Endometrial microvascular endothelial cells (primary cell): Measurements from ENCODE around the gene TOB1. TPM values are rescaled to one million over a fixed set of nuclear protein-coding genes. Genes with fewer than 3 reads are reported as not detected.
"Not testable (repeated sequence)": the region's sequence is repeated elsewhere in the genome, so short reads cannot be mapped to it uniquely, and the experiment has no call there.

ENCODE experiments used
- in situ Hi-C: cut with HindIII; loops from 2 replicates; pipeline ENCODE4 v1.10.0; 2017; ENCODE audit warnings: low sequenced_read_pairs, low pct_unique_long_range_greater_than_20kb; ENCODE audit errors: inconsistent ontology term
- total RNA-seq: library from RNA; depleted of rRNA; stranded (reverse); fragments of >200 nt; gene quantifications from one replicate; pipeline ENCODE4 v1.2.3, GENCODE V29; 2015; ENCODE audit errors: inconsistent ontology term

The TOB1 gene
- total RNA-seq, 1 donor from 2014 or later = 7.2 TPM

GRCh38 chr17:50875074-50875473 is 8.9 kb upstream of the TOB1 start:
- in situ Hi-C loops = no loop called here

DNA sequence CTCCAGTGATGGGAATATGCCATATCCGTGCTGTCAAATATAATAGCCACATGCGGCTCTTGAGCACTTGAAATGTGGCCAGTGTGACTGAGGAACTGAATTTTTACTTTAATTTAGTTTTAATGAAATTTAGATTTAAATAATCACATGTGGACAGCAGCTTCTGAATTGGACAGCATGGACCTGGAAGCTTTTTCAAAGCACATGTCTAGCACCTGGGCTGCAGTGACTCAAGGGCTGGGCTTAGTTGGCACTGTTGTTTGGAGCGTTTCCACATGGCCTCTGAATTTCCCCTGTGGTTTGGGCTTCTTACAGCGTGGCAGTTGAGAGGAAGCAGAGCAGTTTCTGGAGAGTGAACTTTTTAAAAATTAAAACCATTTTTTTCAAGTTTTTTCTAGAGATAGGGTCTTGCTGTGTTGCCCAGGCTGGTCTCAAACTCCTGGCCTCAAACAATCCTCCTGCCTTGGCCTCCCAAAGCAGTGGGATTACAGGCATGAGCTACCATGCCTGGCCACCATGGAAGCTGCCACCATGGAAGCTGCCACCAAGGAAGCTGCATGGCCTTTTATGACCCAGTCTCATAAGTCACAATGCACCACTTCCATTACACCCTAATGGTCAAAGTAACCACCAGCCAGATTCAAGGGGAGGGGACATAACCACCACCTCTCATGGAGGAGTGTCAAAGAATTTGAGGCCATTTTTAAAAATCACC is 6.7 kb upstream of the TOB1 start:
- in situ Hi-C loops = no loop called here

GRCh38 chr17:50871898-50872297 is 5.7 kb upstream of the TOB1 start:
- in situ Hi-C loops = no loop called here

GRCh38 chr17:50871364-50871763 is 5.2 kb upstream of the TOB1 start:
- in situ Hi-C loops = no loop called here

- in situ Hi-C loops = no loop called here
Observed at GRCh38 chr17:50868602-50869001, 2.4 kb upstream of the TOB1 start.

- in situ Hi-C loops = no loop called here
Observed at GRCh38 chr17:50868140-50868438, 1.9 kb upstream of the TOB1 start.

GRCh38 chr17:50867363-50868139 is 1.4 kb upstream of the TOB1 start:
- in situ Hi-C loops = no loop called here

- in situ Hi-C loops = no loop called here
Observed at GRCh38 chr17:50866950-50867362, 802 bp upstream of the TOB1 start.

- in situ Hi-C loops = no loop called here
Observed at GRCh38 chr17:50865868-50866260, 290 bp downstream of the TOB1 start.

DNA sequence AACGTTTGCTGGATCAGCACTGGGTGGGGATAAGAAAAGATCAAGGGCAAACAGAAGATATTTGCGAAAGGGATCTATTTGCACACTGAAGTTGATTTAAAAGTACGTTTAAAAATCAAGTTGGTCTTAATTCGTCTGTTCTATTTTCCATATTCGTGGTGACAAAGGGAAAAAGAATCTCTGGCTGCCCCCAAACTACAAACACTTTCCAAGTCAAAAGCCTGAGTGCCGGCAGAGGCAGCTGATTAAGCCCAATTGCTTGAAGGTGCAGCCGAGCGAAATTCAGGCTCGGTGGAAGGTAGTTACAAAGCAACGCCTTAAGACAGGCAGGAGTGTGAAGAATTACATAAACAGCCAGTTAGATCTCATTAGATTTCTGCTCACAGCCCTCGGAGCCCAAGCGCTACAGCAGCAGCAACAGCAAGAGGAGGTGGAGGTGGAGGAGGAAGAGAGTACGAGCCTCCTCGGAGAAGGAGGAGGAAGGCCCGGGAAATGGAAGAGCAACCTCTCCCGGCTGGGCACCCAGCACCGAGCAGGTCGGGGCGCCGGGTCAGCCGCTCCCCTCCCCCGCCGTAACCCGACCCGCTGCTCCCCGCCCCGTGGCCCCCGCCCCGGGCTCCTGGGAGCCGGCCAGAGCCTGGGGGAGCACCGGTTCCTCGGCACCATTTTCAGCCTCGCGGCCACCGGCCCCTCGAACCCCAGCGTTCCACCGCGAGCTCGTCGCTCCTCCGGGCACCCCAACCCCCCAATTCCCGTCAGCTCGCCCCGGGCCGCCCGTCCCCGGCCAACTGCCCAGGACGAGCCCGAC is 890 bp downstream of the TOB1 start:
- in situ Hi-C loops = no loop called here

DNA sequence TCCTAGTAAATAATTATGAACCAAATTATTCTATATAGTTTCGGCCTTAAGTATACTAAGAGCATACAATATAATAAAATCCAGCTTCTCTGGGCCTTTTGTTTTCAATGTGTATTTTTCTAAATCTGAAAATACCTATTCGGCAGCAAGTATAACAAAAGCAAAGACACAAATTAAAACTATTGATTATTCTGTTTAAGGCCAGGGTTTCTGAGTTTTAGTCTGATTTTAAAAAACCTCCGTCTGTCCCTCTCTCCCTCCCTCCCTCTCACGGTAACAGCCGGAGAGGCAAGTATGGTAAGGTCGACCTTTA is 1.5 kb downstream of the TOB1 start:
- in situ Hi-C loops = no loop called here

DNA sequence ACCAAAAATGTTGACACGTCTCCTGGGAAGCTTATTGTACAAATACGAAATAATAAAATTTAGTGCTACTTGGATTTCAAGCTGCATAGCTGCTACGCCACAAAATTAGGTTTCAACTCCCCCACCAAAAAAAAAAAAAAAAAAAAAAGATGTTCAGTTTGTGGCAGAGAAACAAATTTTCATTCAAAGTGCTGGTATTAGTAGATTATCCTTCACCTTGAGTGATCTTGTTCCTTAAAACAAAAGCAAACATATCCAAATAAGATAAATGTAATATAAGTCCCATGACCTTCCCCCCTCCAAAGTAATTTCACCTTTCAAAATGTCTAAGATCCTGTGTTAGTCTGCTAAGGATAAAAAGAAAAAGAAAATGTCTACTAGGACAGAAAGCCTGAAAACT is 2.2 kb downstream of the TOB1 start:
- in situ Hi-C loops = no loop called here

DNA sequence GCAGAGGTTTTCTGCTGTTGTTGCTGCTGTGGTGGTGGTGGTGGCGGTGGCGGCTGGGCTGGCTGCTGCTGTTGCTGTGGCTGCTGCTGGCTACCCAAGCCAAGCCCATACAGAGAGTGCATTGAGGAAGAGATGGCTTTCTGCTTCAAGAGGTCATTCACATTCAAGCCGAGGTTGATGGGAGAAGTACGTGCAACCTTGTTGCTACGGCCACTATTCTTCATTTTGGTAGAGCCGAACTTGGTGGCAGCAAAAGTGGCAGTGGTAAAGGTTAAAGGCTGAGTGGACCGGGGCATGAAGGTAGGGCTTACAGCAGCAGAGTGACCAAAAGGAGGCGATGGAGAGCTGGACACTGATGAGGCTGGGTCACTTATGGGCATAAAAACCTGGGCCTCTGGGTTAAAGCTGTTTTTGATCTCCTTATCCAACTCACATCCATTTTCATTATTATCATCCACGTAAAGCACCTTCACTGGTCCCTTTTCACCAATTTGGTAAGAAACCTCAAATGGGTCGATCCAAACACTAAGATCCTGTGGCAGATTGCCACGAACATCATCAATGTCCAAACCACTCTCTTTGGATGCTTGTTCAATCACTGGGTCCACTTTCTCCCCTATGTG is 2.8 kb downstream of the TOB1 start:
- in situ Hi-C loops = no loop called here

DNA sequence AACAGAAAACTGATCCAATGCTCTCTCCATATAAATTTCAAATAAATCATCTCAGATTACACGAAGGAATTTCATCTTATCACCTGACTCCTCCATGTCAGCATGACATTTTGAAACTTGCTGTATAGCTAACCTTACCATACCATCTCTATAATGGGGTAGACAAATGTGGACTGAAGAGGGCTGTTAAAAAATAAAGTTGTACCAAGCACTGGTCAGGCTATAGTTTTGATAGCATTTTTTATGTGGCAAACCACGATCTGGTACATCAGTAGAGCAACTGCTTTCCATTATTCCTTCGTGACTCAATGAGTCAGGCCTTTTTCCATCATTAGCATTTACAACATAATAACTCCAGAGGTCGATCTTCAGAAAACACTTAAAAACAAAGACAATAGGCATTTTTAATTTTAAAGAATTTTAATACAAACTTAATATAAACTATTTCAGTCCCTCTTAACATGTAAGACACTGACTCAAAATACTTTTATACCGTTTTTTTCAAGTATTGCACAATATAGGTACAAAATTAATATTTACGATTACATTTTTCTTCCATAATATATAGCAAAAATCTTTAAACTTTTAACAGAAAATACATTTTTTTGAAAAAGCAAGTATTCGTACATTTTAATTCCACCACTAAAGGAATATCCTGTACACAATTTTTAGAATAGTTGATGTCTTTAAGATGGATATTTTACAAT is 4.2 kb downstream of the TOB1 start:
- in situ Hi-C loops = no loop called here

GRCh38 chr17:50861334-50861676 is 4.8 kb downstream of the TOB1 start:
- in situ Hi-C loops = no loop called here

DNA sequence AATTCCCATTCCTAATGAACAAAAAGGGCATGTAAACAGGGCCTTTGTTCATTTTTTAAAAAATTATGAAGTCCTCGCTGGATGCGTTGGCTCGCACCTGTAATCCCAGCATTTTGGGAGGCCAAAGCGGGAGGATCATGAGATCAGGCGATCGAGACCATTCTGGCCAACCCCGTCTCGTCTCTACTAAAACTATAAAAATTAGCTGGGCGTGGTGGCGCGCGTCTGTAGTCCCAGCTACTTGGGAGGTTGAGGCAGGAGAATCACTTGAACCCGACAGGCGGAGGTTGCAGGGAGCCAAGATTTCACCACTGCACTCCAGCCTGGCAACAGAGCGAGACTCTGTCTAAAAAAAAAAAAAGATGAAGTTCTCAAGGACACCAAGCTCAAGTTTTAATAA is 6.4 kb downstream of the TOB1 start:
- in situ Hi-C loops = not testable (repeated sequence)

DNA sequence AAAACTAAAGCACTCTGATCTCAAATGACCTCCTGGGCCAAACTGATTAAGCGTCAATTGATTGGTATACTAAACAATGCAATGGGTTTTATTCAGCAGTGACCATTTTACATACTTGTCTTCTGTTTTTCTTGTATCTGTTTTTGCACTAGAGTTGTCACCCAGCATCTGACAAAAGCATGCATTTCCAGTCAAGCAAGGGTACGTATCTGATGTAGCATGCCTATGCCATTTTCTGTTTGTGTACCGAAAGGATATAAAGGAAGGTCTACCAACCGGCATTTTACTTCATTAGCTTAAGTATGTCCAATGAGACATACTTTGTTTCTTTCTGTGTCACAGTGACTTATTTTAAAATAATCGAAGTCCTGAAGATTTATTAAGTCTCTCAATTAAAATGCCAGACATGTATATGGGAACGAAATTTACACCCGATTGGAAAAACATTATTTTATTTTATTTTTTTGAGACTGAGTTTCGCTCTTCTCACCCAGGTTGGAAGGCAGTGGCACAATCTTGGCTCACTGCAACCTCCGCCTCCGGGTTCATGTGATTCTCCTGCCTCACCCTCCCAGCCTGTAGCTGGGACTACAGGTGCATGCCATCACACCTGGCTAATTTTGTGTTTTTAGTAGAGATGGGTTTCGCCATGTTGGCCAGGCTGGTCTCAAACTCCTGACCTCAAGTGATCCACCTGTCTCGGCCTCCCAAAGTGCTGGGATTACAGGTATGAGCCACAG is 7.5 kb downstream of the TOB1 start:
- in situ Hi-C loops = no loop called here

- in situ Hi-C loops = no loop called here
Observed at GRCh38 chr17:50856431-50856830, 9.7 kb downstream of the TOB1 start.
